Loucy (cell line): ENCODE measurements around the gene LPA.
"Not testable (repeated sequence)": the region's sequence is repeated elsewhere in the genome, so short reads cannot be mapped to it uniquely, and the experiment has no call there.

Experiments
- CTCF ChIP-seq: fragments of 200-600 bp; sonication (generic); conservative IDR thresholded peaks from 2 replicates; pipeline ENCODE4 v1.5.1; 2014; ENCODE audit warnings: mild to moderate bottlenecking, antibody characterized with exemption, low read length
- EZH2phosphoT487 ChIP-seq: fragments of 200-600 bp; IDR thresholded peaks from 2 replicates; pipeline ENCODE4 v1.6.1; 2018; ENCODE audit warnings: antibody characterized with exemption, mild to moderate bottlenecking, moderate library complexity, borderline replicate concordance

- not testable (repeated sequence) for TF ChIP-seq CTCF, EZH2phosphoT487
These were observed at the start of gene LPA for GRCh38 chr6:160664198-160664597.
